Endothelial cell of umbilical vein (primary cell): Measurements from ENCODE around the gene PIKFYVE. TPM values are rescaled to one million over a fixed set of nuclear protein-coding genes. Genes with fewer than 3 reads are reported as not detected.

ENCODE experiments used
- BruUV-seq: library from RNA; stranded (reverse); fragments of 400-500 nt; replicated peaks from 2 replicates; lab custom pipeline; 2021; lab: Mats Ljungman, UMichigan
- CTCF ChIA-PET: fragments of 300-600, 350-600 bp; sonication (Branson Sonifier 250); formaldehyde crosslinking; loops from one replicate; lab custom pipeline; 2021; ENCODE audit warnings: antibody characterized with exemption, inconsistent platforms; lab: Charles Lee
- POLR2A ChIA-PET: fragments of 300-600, 350-600 bp; sonication (Branson Sonifier 250); formaldehyde crosslinking; loops from one replicate; lab custom pipeline; 2021; ENCODE audit warnings: antibody characterized with exemption, inconsistent platforms; lab: Charles Lee
- DNase-seq: peaks from one replicate; pipeline ENCODE4 v3.0.0-alpha.2; 2011; ENCODE audit warnings: low read depth, low spot score
- FAIRE-seq: peaks from 2 replicates; lab custom pipeline; 2011; peaks lifted over from hg19 to GRCh38; lab: Jason Lieb, UNC
- H2AFZ ChIP-seq: 2 replicates; pipeline ENCODE4 v1.6.0; 2012; ENCODE audit warnings: low read depth, low read length, control low read depth, inconsistent platforms
- H3K27ac ChIP-seq: 2 replicates; pipeline ENCODE4 v1.5.1; 2011; ENCODE audit warnings: low read depth, mild to moderate bottlenecking, control low read depth, low read length, moderate library complexity; ENCODE audit not compliant: insufficient read depth
- H3K27me3 ChIP-seq, 2 experiments: 2 replicates each; pipeline versions ENCODE4 v1.6.0 to v1.6.1; 2011; ENCODE audit warnings: low read length in 2 of 2, mixed read lengths in 1 of 2; ENCODE audit not compliant: control insufficient read depth in 2 of 2, insufficient read depth in 2 of 2
- H3K36me3 ChIP-seq, 2 experiments: 2 replicates in 1 of 2; 3 replicates in 1 of 2; pipeline ENCODE4 v1.5.1; 2011; ENCODE audit warnings: low read length in 2 of 2, mild to moderate bottlenecking in 1 of 2, moderate library complexity in 1 of 2; ENCODE audit not compliant: control insufficient read depth in 2 of 2, insufficient read depth in 2 of 2; ENCODE audit errors: extremely low read depth in 1 of 2
- H3K4me1 ChIP-seq: 3 replicates; pipeline ENCODE4 v1.5.1; 2011; ENCODE audit warnings: mild to moderate bottlenecking, low read length; ENCODE audit not compliant: control insufficient read depth, insufficient read depth; ENCODE audit errors: extremely low read depth
- H3K4me2 ChIP-seq: 2 replicates; pipeline ENCODE4 v1.6.1; 2011; ENCODE audit warnings: low read length, control low read depth, mixed read lengths; ENCODE audit not compliant: insufficient read depth
- H3K4me3 ChIP-seq, 3 experiments: fragments of 200-600 bp in 1 of 3; sonication (generic), shearing (Covaris generic) in 1 of 3; replicated peaks in 1 of 3; 2 replicates each; pipeline ENCODE4 v1.5.1; 2011 to 2016; ENCODE audit warnings: control low read depth in 3 of 3, low read length in 3 of 3, mild to moderate bottlenecking in 2 of 3, inconsistent platforms in 1 of 3, low read depth in 1 of 3, moderate library complexity in 1 of 3; ENCODE audit not compliant: insufficient read depth in 1 of 3
- H3K79me2 ChIP-seq: 2 replicates; pipeline ENCODE4 v1.6.0; 2012; ENCODE audit warnings: low read length, inconsistent platforms; ENCODE audit not compliant: control insufficient read depth, insufficient read depth
- H3K9ac ChIP-seq: replicated peaks from 2 replicates; pipeline ENCODE3; 2011; ENCODE audit warnings: low read length, control low read depth; ENCODE audit not compliant: insufficient read depth; ENCODE audit errors: extremely low read depth
- H3K9me1 ChIP-seq: replicated peaks from 3 replicates; pipeline ENCODE4 v1.6.0; 2011; ENCODE audit warnings: mild to moderate bottlenecking, low read length; ENCODE audit not compliant: control insufficient read depth, insufficient read depth; ENCODE audit errors: extremely low read depth
- H3K9me3 ChIP-seq: replicated peaks from 2 replicates; pipeline ENCODE4 v1.5.1; 2012; ENCODE audit warnings: low read length, inconsistent platforms; ENCODE audit not compliant: control insufficient read depth, insufficient read depth
- H4K20me1 ChIP-seq: replicated peaks from 2 replicates; pipeline ENCODE3; 2011; ENCODE audit warnings: mild to moderate bottlenecking, low read length; ENCODE audit not compliant: control insufficient read depth, insufficient read depth; ENCODE audit errors: extremely low read depth
- CTCF ChIP-seq, 2 donors: IDR thresholded peaks; 1 replicate in 1 of 2; 2 replicates in 1 of 2; pipeline ENCODE4 v1.5.1; 2011; ENCODE audit warnings: low read length in 2 of 2, mild to moderate bottlenecking in 2 of 2, moderate library complexity in 2 of 2, control low read depth in 1 of 2, inconsistent platforms in 1 of 2, low read depth in 1 of 2; ENCODE audit not compliant: insufficient read depth in 1 of 2; ENCODE audit errors: extremely low read depth in 1 of 2
- FOS ChIP-seq: IDR thresholded peaks from 2 replicates; pipeline ENCODE4 v1.6.1; 2011; ENCODE audit warnings: mild to moderate bottlenecking, low read length, moderate library complexity, borderline replicate concordance; ENCODE audit not compliant: insufficient read depth
- JUN ChIP-seq: IDR thresholded peaks from 2 replicates; pipeline ENCODE4 v1.6.1; 2011; ENCODE audit warnings: borderline replicate concordance, low read depth; ENCODE audit not compliant: insufficient read length, insufficient read depth
- POLR2AphosphoS5 ChIP-seq: IDR thresholded peaks from 2 replicates; pipeline ENCODE4 v1.6.1; 2012; ENCODE audit warnings: low read depth, mild to moderate bottlenecking, control low read depth, low read length, moderate library complexity; ENCODE audit not compliant: insufficient read depth
- dilution Hi-C: fragments of 300-500 bp; cut with MboI; formaldehyde crosslinking; loops from one replicate; pipeline ENCODE4 v1.15.0; 2019; ENCODE audit warnings: low sequenced_read_pairs; ENCODE audit not compliant: extremely low pct_ligation_motif_present
- intact Hi-C: fragments of 100-400 bp; cut with micrococcal nuclease; formaldehyde crosslinking; loops from one replicate; pipeline ENCODE4 v1.10.0; 2022
- polyA plus RNA-seq, 4 experiments: library from polyadenylated mRNA; depleted of rRNA in 3 of 4; stranded (reverse) in 3 of 4; unstranded in 1 of 4; fragments of >200 nt; gene quantifications; 2 replicates each; pipeline versions ENCODE4 v1.2.1 to v1.2.3, GENCODE V29; 2011 to 2012; ENCODE audit warnings: missing spikeins in 1 of 4
- total RNA-seq: library from RNA; stranded (reverse); gene quantifications from 2 replicates; pipeline ENCODE4 v1.2.3, GENCODE V29; 2021

Gene PIKFYVE
- total and polyA plus RNA-seq, 2 donors (not counting 3 experiments of a cell fraction or from before 2014, with no cell fraction given) = 9.0 to 28.2 TPM

GRCh38 chr2:208251098-208251497 lies 15.0 kb upstream of the PIKFYVE start:
- dilution Hi-C loops = no loop called here
- Histone ChIP-seq H3K79me2 (peaks cover 6% of the 10 kb centered on the region), H3K4me3 (no peak overlapping the region), H3K36me3 (peaks cover 5 to 34% of the 10 kb centered on the region in 2 experiments), H3K27me3 (no peaks in the 10 kb centered on the region), H3K4me2 (no peak overlapping the region), H4K20me1 (no peaks in the 10 kb centered on the region), H3K4me1 (peaks cover 28% of the 10 kb centered on the region), H3K9me3 (no peaks in the 10 kb centered on the region), H3K9ac (no peak overlapping the region), H2AFZ (no peak overlapping the region), H3K9me1 (no peaks in the 10 kb centered on the region), H3K27ac (no peak overlapping the region)
- DNase-seq (no peak), FAIRE-seq (no peak)
- ChIA-PET POLR2A (no interaction called here), CTCF (interaction anchor here (5.7 to 6.6 kb wide), 2 partner anchors 15 to 75 kb away, joined by 62 to 90 read pairs; partner anchors contain the start of gene PIKFYVE)
- no peak for TF ChIP-seq FOS
- TF ChIP-seq CTCF (IDR thresholded peaks at IDR 0.05; ENCODE audit: extremely low read depth in 1 of 2, insufficient read depth in 1 of 2, low read depth in 1 of 2, low read length in 2 of 2) = no peak
- TF ChIP-seq JUN = no peak
- no peak for TF ChIP-seq POLR2AphosphoS5
- BruUV-seq = no TSS peak
- intact Hi-C loops = loop anchor here (10.0 kb wide), 1 partner anchor 486 kb away; the partner anchor contains the start of gene FZD5
